GM12873 (cell line): ENCODE results near the gene TGM6.

ENCODE experiments used
- CTCF ChIP-seq: IDR thresholded peaks from 2 replicates; pipeline ENCODE4 v1.5.1; 2012; ENCODE audit warnings: low read depth, mild to moderate bottlenecking, moderate library complexity, low read length, control low read depth; ENCODE audit not compliant: insufficient read depth; ENCODE audit errors: missing control alignments

Gene TGM6

GRCh38 chr20:2387180-2387577 lies 6.5 kb downstream of the TGM6 start:
- peak; percentile 80 for TF ChIP-seq CTCF

GRCh38 chr20:2387580-2387979 lies 6.9 kb downstream of the TGM6 start:
- no peak for TF ChIP-seq CTCF

GRCh38 chr20:2390951-2391675 lies 10.4 kb downstream of the TGM6 start:
- TF ChIP-seq CTCF = no peak

GRCh38 chr20:2394411-2395055 lies 13.8 kb downstream of the TGM6 start:
- no peak for TF ChIP-seq CTCF

- TF ChIP-seq CTCF = no peak
Observed at GRCh38 chr20:2395136-2395535, 14.4 kb downstream of the TGM6 start.

GRCh38 chr20:2396241-2396814 lies 15.6 kb downstream of the TGM6 start:
- no peak for TF ChIP-seq CTCF

GRCh38 chr20:2397091-2397490 lies 16.4 kb downstream of the TGM6 start:
- TF ChIP-seq CTCF = no peak
